RWPE2 (cell line): Measurements from ENCODE around the gene TMEM244.

Source experiments
- ATAC-seq: fragments of 200-7000 bp; cut with Tn5 transposase; 3 replicates; pipeline ENCODE4 v1.9.1; 2021; ENCODE audit warnings: low read depth
- DNase-seq: peaks from one replicate; pipeline ENCODE4 v3.0.0-alpha.2; 2020; ENCODE audit warnings: low spot score
- H3K27ac ChIP-seq: fragments of 450-650 bp; 2 replicates; pipeline ENCODE4 v1.5.1; 2017; ENCODE audit warnings: mild to moderate bottlenecking; ENCODE audit not compliant: poor library complexity, severe bottlenecking
- H3K27me3 ChIP-seq: fragments of 250-450 bp; sonication (Bioruptor Pico); 2 replicates; pipeline ENCODE4 v1.5.1; 2021; ENCODE audit warnings: mild to moderate bottlenecking, moderate library complexity; ENCODE audit not compliant: insufficient read depth, poor library complexity, severe bottlenecking
- H3K36me3 ChIP-seq: fragments of 250-450 bp; sonication (Bioruptor Pico); 2 replicates; pipeline ENCODE4 v1.5.1; 2020; ENCODE audit warnings: low read depth, mild to moderate bottlenecking, moderate library complexity
- H3K4me1 ChIP-seq: fragments of 250-450 bp; sonication (Bioruptor Pico); 2 replicates; pipeline ENCODE4 v1.5.1; 2021; ENCODE audit warnings: mild to moderate bottlenecking, moderate library complexity; ENCODE audit not compliant: insufficient read depth, poor library complexity, severe bottlenecking
- H3K4me3 ChIP-seq: fragments of 250-450 bp; sonication (Bioruptor Pico); 2 replicates; pipeline ENCODE4 v1.5.1; 2021; ENCODE audit warnings: mild to moderate bottlenecking, moderate library complexity; ENCODE audit not compliant: severe bottlenecking
- H3K9me3 ChIP-seq: fragments of 250-450 bp; sonication (Bioruptor Pico); 2 replicates; pipeline ENCODE4 v1.5.1; 2021; ENCODE audit warnings: mild to moderate bottlenecking, moderate library complexity; ENCODE audit not compliant: severe bottlenecking
- CTCF ChIP-seq: fragments of 450-650 bp; IDR thresholded peaks from one replicate; pipeline ENCODE4 v1.5.1; 2017; ENCODE audit warnings: mild to moderate bottlenecking, moderate library complexity; ENCODE audit not compliant: poor library complexity, severe bottlenecking

TMEM244 gene

DNA sequence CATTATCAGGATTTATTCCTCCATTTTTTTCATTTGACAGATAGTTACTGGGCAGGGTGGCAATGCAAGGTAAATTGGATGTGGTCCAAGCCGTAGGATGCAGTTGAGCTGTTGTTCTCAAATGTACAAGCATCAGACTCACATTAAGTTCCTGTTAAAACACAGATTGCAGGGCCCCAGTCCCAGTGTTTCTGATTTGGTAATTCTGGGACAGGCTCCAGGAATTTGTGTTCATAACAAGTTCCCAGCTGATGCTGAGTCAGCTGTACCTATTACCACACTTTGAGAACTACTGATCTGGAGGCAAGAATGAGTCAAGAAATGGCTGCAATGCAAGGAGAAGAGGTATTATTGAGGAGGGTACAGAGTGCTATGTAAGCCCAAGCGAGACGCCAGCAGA, 11.7 kb downstream of the TMEM244 start:
- Histone ChIP-seq H3K27me3 (no peaks in the 10 kb centered on the region), H3K36me3 (no peaks in the 10 kb centered on the region), H3K27ac (no peak overlapping the region), H3K4me3 (no peak overlapping the region), H3K4me1 (peaks cover 13% of the 10 kb centered on the region), H3K9me3 (no peaks in the 10 kb centered on the region)
- no peak for TF ChIP-seq CTCF
- DNase-seq: no peak
- no peak for ATAC-seq

- no peak for DNase-seq
- no peak overlapping the region for H3K27ac ChIP-seq
- no peak for TF ChIP-seq CTCF
Observed at GRCh38 chr6:129846761-129847160, 14.4 kb downstream of the TMEM244 start.

GRCh38 chr6:129845696-129846095, 15.4 kb downstream of the TMEM244 start:
- ATAC-seq (no peak), DNase-seq (no peak)
- Histone ChIP-seq H3K27ac (no peak overlapping the region), H3K4me1 (peaks cover 2% of the 10 kb centered on the region), H3K9me3 (no peaks in the 10 kb centered on the region), H3K4me3 (no peak overlapping the region), H3K27me3 (no peaks in the 10 kb centered on the region), H3K36me3 (no peaks in the 10 kb centered on the region; the same call in 1 of the 2 replicates)
- no peak for TF ChIP-seq CTCF

More at GRCh38 chr6:129846761-129847160, 14.4 kb downstream of the TMEM244 start:
- H3K27me3 ChIP-seq: no peaks in the 10 kb centered on the region
- H3K4me3 ChIP-seq: no peak overlapping the region
- H3K4me1 ChIP-seq: peaks cover 8% of the 10 kb centered on the region
- no peaks in the 10 kb centered on the region; the same call in 1 of the 2 replicates for H3K36me3 ChIP-seq
- no peak for ATAC-seq
- H3K9me3 ChIP-seq: no peaks in the 10 kb centered on the region

GRCh38 chr6:129844118-129844891, 16.8 kb downstream of the TMEM244 start:
- Histone ChIP-seq H3K27me3 (no peaks in the 10 kb centered on the region), H3K9me3 (no peaks in the 10 kb centered on the region), H3K36me3 (no peaks in the 10 kb centered on the region; the same call in 1 of the 2 replicates), H3K4me1 (peaks cover 2% of the 10 kb centered on the region), H3K27ac (no peak overlapping the region), H3K4me3 (no peak overlapping the region)
- TF ChIP-seq CTCF: no peak
- ATAC-seq: peak; percentile 76
- DNase-seq: no peak

DNA sequence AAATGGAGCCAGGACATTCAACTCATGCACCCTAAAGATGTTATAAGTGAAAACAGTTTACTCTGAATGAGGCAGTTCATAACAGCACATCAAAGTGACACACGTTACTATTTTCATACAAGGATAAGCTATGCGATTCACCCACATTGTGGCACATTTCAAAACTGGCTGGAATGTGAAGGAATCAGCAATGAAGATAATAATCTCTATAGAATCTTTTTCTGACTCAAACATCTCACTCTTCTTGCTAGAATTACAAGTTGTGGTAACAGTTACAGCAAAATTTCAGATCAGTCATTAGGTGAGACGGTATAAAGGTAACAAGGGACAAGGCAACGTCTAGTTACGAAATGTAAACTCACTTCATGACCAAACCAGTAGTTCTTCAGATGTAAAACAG, 17.5 kb downstream of the TMEM244 start:
- ATAC-seq (no peak), DNase-seq (no peak)
- Histone ChIP-seq H3K27me3 (no peaks in the 10 kb centered on the region), H3K27ac (no peak overlapping the region), H3K4me3 (no peak overlapping the region), H3K36me3 (no peaks in the 10 kb centered on the region; the same call in 1 of the 2 replicates), H3K4me1 (peaks cover 2% of the 10 kb centered on the region), H3K9me3 (no peaks in the 10 kb centered on the region)
- no peak for TF ChIP-seq CTCF
